GM18526 (cell line): ENCODE results near the gene IDI2.

Experiments used
- POLR2A ChIP-seq: IDR thresholded peaks from 3 replicates; pipeline ENCODE4 v1.6.1; 2011; ENCODE audit not compliant: insufficient read length; ENCODE audit errors: extremely low read depth

IDI2 gene

GRCh38 chr10:1025683-1026082, at the start of gene IDI2:
Gene IDI2 (minus strand): TSS chr10:1025859. CDS start chr10:1024723, 1,136 bp downstream.
- no peak for TF ChIP-seq POLR2A

GRCh38 chr10:1074748-1075308, 49.2 kb upstream of the IDI2 start:
- no peak for TF ChIP-seq POLR2A

GRCh38 chr10:1074052-1074747, 48.5 kb upstream of the IDI2 start:
- no peak for TF ChIP-seq POLR2A

GRCh38 chr10:1070919-1071318, 45.3 kb upstream of the IDI2 start:
- no peak for TF ChIP-seq POLR2A

GRCh38 chr10:1068380-1069361, 43.0 kb upstream of the IDI2 start:
- TF ChIP-seq POLR2A: no peak

- no peak for TF ChIP-seq POLR2A
Observed at GRCh38 chr10:1064964-1065247, 39.2 kb upstream of the IDI2 start.

GRCh38 chr10:1063232-1063865, 37.7 kb upstream of the IDI2 start:
- TF ChIP-seq POLR2A: no peak

GRCh38 chr10:1061930-1062774, 36.5 kb upstream of the IDI2 start:
- TF ChIP-seq POLR2A: no peak

GRCh38 chr10:1059902-1060301, 34.2 kb upstream of the IDI2 start:
- no peak for TF ChIP-seq POLR2A

- no peak for TF ChIP-seq POLR2A
Observed at GRCh38 chr10:1058017-1058416, 32.4 kb upstream of the IDI2 start.

- no peak for TF ChIP-seq POLR2A
Observed at GRCh38 chr10:1057106-1057657, 31.5 kb upstream of the IDI2 start.

GRCh38 chr10:1056326-1057105, 30.9 kb upstream of the IDI2 start, which contains the start of gene WDR37:
Gene WDR37 (plus strand): TSS chr10:1056385. CDS start chr10:1072156, 15,771 bp downstream.
- TF ChIP-seq POLR2A: peak; percentile 71

GRCh38 chr10:1054684-1055083, 29.0 kb upstream of the IDI2 start:
- TF ChIP-seq POLR2A: no peak
